EL (cell line): ENCODE results near the gene WDR26.

Experiments used
- DNase-seq: peaks from one replicate; pipeline ENCODE4 v3.0.0-alpha.2; 2016

The WDR26 gene

GRCh38 chr1:224343679-224344078 lies 90.9 kb downstream of the WDR26 start:
- no peak for DNase-seq

GRCh38 chr1:224340453-224341384 lies 93.9 kb downstream of the WDR26 start:
- peak; percentile 21 for DNase-seq

GRCh38 chr1:224339442-224340033 lies 95.1 kb downstream of the WDR26 start:
- no peak for DNase-seq

- DNase-seq = no peak
Observed at GRCh38 chr1:224338150-224338838, 96.3 kb downstream of the WDR26 start.
